ENCODE measurements around the gene YY1AP1. TPM values are rescaled to one million over a fixed set of nuclear protein-coding genes. Genes with fewer than 3 reads are reported as not detected.

YY1AP1 gene
- total and polyA plus RNA-seq, 2 experiments from 2014 or later = 42.0 to 44.7 TPM

GRCh38 chr1:155697046-155697445 is 8.5 kb upstream of the YY1AP1 start:
- no peak overlapping the region for H3K27ac ChIP-seq
- H3K4me1 ChIP-seq (ENCODE audit: low read depth) = peaks cover 11% of the 10 kb centered on the region
- no peaks in the 10 kb centered on the region for H3K27me3 ChIP-seq
- H3K4me3 ChIP-seq = no peak overlapping the region
- DNase-seq (ENCODE audit: low read depth in 1 of 2, low spot score in 1 of 2) = no peak
- TF ChIP-seq, protein P1, sequence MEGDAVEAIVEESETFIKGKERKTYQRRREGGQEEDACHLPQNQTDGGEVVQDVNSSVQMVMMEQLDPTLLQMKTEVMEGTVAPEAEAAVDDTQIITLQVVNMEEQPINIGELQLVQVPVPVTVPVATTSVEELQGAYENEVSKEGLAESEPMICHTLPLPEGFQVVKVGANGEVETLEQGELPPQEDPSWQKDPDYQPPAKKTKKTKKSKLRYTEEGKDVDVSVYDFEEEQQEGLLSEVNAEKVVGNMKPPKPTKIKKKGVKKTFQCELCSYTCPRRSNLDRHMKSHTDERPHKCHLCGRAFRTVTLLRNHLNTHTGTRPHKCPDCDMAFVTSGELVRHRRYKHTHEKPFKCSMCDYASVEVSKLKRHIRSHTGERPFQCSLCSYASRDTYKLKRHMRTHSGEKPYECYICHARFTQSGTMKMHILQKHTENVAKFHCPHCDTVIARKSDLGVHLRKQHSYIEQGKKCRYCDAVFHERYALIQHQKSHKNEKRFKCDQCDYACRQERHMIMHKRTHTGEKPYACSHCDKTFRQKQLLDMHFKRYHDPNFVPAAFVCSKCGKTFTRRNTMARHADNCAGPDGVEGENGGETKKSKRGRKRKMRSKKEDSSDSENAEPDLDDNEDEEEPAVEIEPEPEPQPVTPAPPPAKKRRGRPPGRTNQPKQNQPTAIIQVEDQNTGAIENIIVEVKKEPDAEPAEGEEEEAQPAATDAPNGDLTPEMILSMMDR (IDR thresholded peaks at IDR 0.05; ENCODE audit: low read depth, low read length) = no peak
- H3K9me3 ChIP-seq (ENCODE audit: low read depth) = no peaks in the 10 kb centered on the region
- no peaks in the 10 kb centered on the region for H3K36me3 ChIP-seq

DNA sequence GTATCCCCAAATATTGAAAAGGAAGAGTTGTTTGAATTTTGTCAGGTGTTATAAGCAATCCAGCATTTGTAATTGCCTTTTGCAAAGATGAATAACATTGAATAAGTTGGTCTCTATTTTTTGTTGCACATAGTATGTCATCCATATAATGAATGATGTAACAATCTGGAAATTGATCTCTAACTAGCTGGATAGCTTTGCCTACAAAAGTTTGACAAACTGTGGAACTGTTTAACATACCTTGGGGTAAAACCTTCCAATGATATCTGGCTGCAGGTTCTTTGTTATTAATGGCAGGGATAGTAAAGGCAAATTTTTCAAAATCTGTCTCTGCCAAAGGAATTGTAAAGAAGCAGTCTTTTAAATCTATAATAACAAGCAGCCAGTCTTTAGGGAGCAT is 8.0 kb upstream of the YY1AP1 start:
- Histone ChIP-seq H3K4me1 (ENCODE audit: low read depth) (peaks cover 11% of the 10 kb centered on the region), H3K36me3 (peaks cover 2% of the 10 kb centered on the region), H3K27ac (no peak overlapping the region), H3K9me3 (ENCODE audit: low read depth) (no peaks in the 10 kb centered on the region), H3K4me3 (no peak overlapping the region), H3K27me3 (no peaks in the 10 kb centered on the region)
- TF ChIP-seq, protein P1 (IDR thresholded peaks at IDR 0.05; ENCODE audit: low read depth, low read length) = no peak
- no peak for DNase-seq (ENCODE audit: low read depth in 1 of 2, low spot score in 1 of 2)

DNA sequence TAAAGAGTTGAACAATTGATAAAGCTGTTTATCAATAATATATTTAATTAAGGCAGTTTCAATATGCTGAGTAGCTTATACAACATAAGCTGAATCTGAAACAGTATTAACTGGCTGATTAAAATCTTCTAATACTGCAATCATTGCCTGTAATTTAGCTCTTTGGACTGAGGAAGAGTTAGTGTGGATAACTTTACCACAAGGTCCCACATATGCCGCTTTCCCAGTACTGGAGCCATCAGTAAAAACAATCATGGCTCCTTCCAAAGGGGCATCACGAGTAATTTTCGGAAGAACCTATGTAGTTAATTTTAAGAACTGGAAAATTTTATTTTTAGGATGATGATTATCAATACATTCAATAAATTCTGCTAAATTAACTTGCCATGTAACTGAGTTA is 7.0 kb upstream of the YY1AP1 start:
- no peaks in the 10 kb centered on the region for H3K27me3 ChIP-seq
- TF ChIP-seq, protein P1 (IDR thresholded peaks at IDR 0.05; ENCODE audit: low read depth, low read length) = no peak
- H3K9me3 ChIP-seq (ENCODE audit: low read depth) = no peaks in the 10 kb centered on the region
- no peak for DNase-seq (ENCODE audit: low read depth in 1 of 2, low spot score in 1 of 2)
- H3K4me3 ChIP-seq = no peak overlapping the region
- H3K4me1 ChIP-seq (ENCODE audit: low read depth) = peaks cover 11% of the 10 kb centered on the region
- no peak overlapping the region for H3K27ac ChIP-seq
- H3K36me3 ChIP-seq = peaks cover 6% of the 10 kb centered on the region

GRCh38 chr1:155695072-155695471 is 6.5 kb upstream of the YY1AP1 start:
- Histone ChIP-seq H3K27me3 (no peaks in the 10 kb centered on the region), H3K36me3 (peaks cover 6% of the 10 kb centered on the region), H3K4me1 (ENCODE audit: low read depth) (peaks cover 11% of the 10 kb centered on the region), H3K27ac (no peak overlapping the region), H3K4me3 (no peak overlapping the region), H3K9me3 (ENCODE audit: low read depth) (no peaks in the 10 kb centered on the region)
- TF ChIP-seq, protein P1 (IDR thresholded peaks at IDR 0.05; ENCODE audit: low read depth, low read length) = no peak
- peak in 1 of 2 donors; percentile 11 for DNase-seq (ENCODE audit: low read depth in 1 of 2, low spot score in 1 of 2)

DNA sequence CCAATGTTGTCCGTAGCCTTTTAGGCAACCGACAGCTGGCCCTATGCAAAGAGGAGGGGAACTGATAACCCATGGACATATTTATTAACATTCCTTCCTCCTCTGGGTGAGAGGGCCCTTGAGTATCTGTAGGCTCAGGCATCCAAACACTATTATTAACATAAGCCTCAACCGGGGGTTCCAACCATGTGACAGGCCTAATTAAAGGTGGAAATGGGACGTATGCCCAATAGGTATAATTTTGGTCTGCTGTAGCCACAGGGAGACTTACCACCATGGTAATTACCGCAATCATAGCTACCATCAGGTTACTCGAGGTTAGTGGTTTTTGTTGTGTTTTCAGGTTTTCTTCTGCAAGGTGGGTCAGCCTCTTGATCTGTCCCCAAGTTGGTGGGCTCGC is 5.6 kb upstream of the YY1AP1 start:
- no peak for DNase-seq (ENCODE audit: low read depth in 1 of 2, low spot score in 1 of 2)
- TF ChIP-seq, protein P1 (IDR thresholded peaks at IDR 0.05; ENCODE audit: low read depth, low read length) = no peak
- H3K27ac ChIP-seq = peak overlapping the region; percentile 25
- no peaks in the 10 kb centered on the region for H3K9me3 ChIP-seq (ENCODE audit: low read depth)
- H3K4me1 ChIP-seq (ENCODE audit: low read depth) = peaks cover 8% of the 10 kb centered on the region
- H3K4me3 ChIP-seq = no peak overlapping the region
- H3K36me3 ChIP-seq = peaks cover 6% of the 10 kb centered on the region
- no peaks in the 10 kb centered on the region for H3K27me3 ChIP-seq
